NCI-H1694 treated with DMSO at 0.1 percent for 48 hours (cell line): Measurements from ENCODE around the gene MMP15.
"Not testable (repeated sequence)": the region's sequence is repeated elsewhere in the genome, so short reads cannot be mapped to it uniquely, and the experiment has no call there.

Source experiments
- DNase-seq: peaks from one replicate; lab custom pipeline; 2025; lab: John Stamatoyannopoulos, UW

Gene MMP15

GRCh38 chr16:58025351-58026138, at the start of gene MMP15:
MMP15 (plus strand) TSS chr16:58025754; CDS start chr16:58026351, 597 bp downstream.
- DNase-seq: peak; percentile 33

DNA sequence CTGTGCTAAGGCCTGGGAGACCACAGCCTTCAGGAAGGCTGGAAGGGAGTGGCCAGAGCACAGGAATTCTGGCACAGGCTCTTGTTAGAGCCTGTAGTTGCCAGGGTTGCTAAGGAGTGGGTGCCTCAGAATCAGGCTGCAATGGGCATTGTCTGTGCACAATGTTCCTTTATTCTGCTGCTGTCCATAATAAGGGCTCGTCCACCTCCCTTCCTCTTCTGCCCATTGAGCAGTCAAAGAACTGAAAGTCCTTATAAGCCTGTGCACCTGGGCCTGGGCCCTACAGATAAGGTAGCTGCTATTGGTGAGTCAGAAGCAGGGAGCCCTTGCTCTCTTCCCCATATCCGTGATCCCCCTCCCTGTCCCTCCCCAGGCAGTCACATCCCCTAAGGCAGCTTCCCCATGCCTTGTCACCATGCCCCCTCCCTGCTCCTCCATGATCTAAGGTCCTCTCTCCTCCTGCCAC, 49.2 kb upstream of the MMP15 start:
- no peak for DNase-seq

DNA sequence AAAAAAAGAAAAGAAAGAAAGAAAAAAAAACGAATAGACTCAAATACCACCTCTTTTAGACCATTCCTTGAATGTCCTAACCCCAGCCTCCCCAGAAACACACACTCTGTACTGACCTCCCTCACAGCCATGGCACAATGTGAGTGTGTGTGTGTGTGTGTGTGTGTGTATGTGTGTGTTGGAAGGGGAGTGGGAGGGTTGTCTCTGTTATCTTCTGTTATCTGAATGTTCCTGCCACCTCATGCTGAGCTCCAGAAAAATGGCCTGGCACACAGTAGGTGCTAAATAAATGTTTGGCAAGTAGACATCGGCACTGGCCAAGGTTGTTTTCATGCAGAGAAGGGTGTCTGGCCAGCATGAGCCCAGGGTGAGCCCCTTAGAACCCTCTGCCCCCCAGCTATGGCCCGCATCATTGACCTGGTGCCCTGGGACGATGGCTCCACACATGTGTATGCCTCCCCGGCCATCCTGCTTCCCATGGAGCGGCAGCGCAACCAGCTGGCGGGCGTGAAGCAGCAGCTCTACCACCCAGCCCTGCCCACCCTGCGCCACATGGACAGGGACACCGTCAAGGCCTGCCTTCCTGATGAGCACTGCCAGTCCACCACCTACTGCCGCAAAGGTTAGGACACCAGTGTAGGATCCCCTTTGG, 48.0 kb upstream of the MMP15 start:
- no peak for DNase-seq

DNA sequence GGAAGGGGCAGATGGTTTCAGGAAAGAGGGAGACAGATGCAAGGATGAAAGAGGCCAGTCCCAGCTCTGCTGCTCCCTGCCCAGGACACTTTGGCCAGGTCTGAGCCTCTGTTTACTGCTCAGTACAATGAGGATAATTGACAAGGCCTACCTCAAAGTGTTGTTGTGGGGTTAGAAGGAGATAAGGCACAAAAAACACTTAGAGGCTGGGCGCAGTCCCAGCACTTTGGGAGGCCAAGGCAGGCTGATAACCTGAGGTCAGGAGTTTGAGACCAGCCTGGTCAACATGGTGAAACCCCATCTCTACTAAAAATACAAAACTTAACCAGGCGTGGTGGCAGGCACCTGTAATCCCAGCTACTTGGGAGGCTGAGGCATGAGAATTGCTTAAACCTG, 47.5 kb upstream of the MMP15 start:
- not testable (repeated sequence) for DNase-seq

DNA sequence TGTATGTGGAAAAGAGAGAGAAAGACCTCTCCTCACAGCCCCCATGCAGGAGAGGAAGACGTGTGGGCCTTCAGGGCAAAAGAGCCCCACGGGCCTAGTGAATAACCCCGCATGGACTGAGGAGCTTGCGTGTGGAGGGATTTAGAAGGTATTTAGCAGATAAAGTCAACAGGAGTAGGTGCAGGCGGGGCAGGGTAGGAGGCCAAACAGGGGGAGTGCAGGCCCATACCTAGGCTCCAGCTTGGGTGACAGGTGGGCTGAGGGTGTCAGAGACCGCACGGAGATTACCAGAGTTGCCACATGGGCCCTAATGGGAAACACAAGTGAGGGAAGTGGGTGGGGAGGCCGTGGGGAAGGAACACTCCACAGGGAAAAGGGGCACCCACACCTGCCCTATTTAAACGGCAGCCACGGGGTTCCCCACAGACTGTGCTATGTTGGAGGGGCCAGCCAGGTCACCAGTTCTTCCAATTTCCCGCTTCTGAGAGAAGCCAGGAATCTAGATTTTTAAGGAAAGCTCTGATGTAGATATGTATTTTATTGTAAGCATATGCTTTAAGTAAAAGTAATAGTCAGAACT, 46.5 kb upstream of the MMP15 start:
- DNase-seq: no peak

- no peak for DNase-seq
These were observed 43.9 kb upstream of the MMP15 start for GRCh38 chr16:57981636-57982035.

- DNase-seq: no peak
These were observed 43.2 kb upstream of the MMP15 start for GRCh38 chr16:57982385-57982784.

DNA sequence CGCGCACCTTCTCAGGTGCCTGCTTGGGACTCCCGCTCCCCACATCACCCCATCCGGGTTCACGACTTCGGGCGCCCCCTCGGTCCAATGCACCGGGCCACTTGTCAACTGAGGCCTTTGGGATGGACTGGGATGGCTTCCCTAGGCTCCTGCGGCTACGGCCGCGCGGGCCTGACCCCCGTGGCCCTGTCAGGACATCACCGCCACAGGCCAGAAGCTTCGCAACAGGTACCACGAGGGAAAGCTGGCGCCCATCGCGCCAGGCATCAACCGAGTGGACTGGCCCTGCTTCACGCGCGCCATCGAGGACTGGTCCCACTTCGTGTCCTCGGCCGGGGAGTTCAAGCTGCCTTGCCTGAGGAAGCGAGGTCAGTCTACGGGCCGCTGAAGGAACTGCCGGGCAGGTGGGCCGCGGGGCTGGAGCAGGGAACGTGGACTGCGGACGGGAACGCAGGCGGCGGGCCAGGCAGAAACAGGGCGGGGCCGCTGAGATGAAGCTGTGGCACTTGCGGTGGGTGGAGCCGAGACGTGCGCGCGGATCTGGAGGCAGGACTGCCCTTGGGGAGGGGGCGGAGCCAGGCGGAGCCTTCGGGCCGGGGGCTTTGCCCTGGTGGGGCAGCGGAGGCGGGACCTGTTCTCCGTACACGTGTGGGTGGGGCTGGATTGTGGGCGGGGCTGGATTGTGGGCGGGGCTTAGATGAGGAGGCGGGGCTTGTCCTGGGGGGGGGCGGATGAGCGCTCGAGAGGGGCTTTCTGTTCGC, 40.9 kb upstream of the MMP15 start:
- no peak for DNase-seq

DNA sequence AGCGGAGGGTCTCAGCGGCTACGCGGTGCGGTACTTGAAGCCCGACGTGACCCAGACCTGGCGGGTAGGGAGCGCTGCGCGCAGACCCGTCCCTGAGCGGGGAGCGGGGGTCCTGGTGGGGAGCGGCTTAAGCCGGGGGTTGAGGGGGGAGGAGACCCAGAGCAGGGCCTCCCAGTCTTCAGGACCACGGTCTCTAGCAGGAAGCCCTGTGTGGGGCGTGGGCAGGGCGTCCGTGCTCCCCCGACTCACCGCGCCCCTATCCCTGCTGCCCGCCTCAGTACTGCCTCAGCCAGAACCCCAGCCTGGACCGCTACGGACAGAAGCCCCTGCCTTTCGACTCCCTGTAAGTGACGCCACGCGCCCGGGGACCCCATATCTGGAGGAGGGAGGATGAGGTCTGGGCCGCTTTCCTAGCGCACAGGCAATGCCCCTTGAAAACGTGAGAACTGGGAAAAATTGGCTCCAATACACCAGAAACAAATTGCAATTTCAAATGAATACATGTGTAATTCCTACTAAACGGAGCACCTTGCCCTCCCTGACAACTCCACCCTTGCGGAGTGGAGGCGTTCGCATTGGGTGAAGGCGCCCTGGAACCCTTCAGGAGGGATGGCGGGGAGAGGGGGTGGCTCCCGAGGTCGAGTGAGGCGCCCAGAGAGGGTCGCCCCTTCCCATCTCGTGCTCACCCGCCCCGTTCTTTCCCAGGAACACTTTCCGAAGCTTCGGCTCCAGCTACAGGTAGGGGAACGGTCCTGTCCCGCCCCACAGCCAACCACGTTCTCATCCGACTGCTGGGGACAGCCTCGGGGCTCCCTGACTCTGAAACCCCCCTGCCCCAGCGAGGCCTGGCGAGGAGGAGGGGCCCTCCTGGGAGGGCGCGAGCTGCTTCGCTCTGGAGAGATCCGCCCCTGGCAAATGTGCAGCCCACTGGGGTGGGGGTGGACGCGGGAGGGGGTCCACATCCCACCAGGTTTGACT, 40.1 kb upstream of the MMP15 start:
- DNase-seq: no peak

GRCh38 chr16:57986196-57986595, 39.4 kb upstream of the MMP15 start:
- DNase-seq: no peak

DNA sequence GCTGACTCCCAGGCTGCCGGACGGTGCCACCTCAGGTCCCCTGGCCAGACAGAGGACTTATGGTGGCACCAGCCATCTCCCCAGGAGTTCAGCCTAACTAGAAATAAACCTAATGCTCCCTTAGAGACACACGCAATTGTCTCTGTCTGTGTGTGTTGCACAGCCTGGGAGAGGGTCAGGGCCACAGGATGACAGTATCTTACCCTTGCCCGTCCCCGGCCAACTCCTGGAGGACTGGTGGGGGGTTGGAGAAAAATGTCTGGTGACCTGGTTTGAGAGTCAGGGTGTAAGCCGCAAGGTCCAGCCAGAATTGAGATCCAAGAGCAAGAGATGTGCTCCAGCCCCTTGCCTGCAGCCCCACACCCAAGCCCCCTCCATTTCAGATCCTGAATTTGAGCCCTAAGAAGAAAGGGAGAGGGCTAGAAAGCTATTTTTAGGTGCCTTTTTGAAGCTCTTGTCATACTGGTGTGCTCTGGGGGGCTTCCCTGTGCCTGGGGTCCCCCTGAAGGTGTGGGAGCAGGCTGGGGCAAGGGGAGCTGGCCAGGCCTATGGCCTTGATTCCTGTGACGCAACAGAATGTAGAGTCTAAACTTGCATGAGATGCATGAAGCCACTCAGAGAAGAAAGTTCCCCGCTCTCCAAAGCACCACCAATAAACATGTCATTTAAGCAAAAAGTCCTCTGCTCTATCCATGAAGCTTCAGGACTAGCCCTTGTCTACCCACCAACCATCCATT, 37.9 kb upstream of the MMP15 start:
- DNase-seq: no peak

GRCh38 chr16:57988929-57989328, 36.6 kb upstream of the MMP15 start:
- DNase-seq: no peak

GRCh38 chr16:57991551-57992059, 33.9 kb upstream of the MMP15 start:
- DNase-seq: no peak

- DNase-seq: no peak
These were observed 33.5 kb upstream of the MMP15 start for GRCh38 chr16:57992084-57992483.

DNA sequence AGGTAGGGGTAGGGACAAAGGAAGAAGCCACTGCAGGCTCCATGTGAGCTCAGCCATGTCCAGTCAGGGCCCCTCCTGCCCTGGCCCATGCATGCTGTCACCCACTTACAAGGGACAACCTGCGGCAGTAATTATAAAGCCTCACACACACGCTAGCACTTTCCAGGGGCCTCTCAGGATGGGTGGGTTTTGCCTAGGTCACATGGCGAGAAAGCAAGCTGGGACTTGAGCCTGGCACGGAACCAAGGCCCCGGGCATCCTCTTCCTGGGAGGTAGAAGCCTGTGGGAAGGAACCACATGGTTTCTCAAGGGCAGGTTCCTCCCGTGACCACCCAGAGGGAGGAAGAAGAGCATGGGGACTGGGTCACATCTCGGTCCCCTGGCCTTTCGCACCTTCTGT, 32.1 kb upstream of the MMP15 start:
- DNase-seq: peak; percentile 41

GRCh38 chr16:57993897-57994296, 31.7 kb upstream of the MMP15 start:
- DNase-seq: no peak

DNA sequence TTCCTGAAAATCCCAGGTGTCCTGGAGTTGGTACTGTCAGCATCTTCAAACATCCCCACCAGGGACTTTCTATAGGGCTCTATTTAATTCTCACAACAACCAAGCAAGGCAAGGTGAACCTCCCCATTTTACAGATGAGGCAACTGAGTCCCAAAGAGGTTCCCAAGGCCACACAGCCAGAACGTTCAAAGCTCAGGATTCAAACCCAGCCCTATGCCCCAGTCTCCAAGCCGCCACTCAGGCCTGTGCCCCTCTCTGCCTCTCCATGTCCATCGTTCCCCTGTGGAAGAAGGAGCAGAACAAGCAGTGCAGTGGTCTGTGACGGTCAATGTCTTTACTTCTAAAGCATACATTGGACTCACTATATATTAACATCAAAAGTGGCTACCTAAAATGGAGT, 31.2 kb upstream of the MMP15 start:
- DNase-seq: no peak

DNA sequence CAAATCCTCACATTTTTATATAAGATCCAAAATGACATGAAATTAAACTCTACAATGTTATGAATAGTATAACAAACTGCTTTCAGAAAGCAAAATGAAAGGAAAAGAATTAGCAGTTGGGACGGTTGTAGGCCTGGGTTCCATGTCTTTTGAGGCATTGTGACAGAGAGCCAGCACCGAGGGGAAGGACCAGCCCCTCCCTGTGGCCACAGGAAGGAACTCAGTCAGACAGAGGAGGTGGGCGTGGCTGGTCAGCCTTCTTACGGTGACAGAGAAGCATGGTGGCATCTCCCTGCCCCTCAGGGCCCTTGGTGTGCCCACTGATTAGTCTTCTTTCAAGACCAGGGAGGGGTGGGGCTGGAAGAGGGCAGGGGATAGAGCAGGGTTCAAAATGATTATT, 30.8 kb upstream of the MMP15 start:
- DNase-seq: no peak

GRCh38 chr16:57995721-57996405, 29.7 kb upstream of the MMP15 start:
- no peak for DNase-seq
